Lower leg skin (tissue), 4 donors: ENCODE results near the gene ARID3B. TPM values are rescaled to one million over a fixed set of nuclear protein-coding genes. Genes with fewer than 3 reads are reported as not detected.

Source experiments
- DNase-seq, 2 donors: peaks; one replicate each; pipeline ENCODE4 v3.0.0-alpha.2; 2019; ENCODE audit warnings: low spot score in 2 of 2
- H3K4me3 ChIP-seq: fragments of 200-600 bp; sonication (generic); 2 replicates; pipeline ENCODE4 v1.5.1; 2017; ENCODE audit warnings: mild to moderate bottlenecking, low read depth; ENCODE audit not compliant: poor library complexity, severe bottlenecking
- POLR2A ChIP-seq, 2 donors: fragments of 450-650 bp; IDR thresholded peaks; one replicate each; pipeline ENCODE4 v1.6.1; 2016 to 2017; ENCODE audit warnings: antibody characterized with exemption in 2 of 2, mild to moderate bottlenecking in 1 of 2, moderate library complexity in 1 of 2
- WGBS, 2 donors: methylation state at CpG; one replicate each; pipeline ENCODE4 v1.1.5; 2018; 5-methylcytosine and 5-hydroxymethylcytosine counted together
- intact Hi-C: fragments of 100-400 bp; cut with DNase I; formaldehyde crosslinking; loops from one replicate; pipeline ENCODE4 v1.15.0; 2023; ENCODE audit warnings: low total_unique reads
- total RNA-seq, 4 donors: library from RNA; depleted of rRNA; stranded (reverse); fragments of >200 nt; gene quantifications; one replicate each; pipeline ENCODE4 v1.1.0, GENCODE V29; 2016
- TF ChIP-seq, protein P1 (sequence below), 3 donors: fragments of 450-650 bp; IDR thresholded peaks; one replicate each; pipeline ENCODE4 v1.5.1; 2016; ENCODE audit warnings: antibody characterized with exemption in 3 of 3, mild to moderate bottlenecking in 3 of 3, moderate library complexity in 2 of 3

The ARID3B gene
- total RNA-seq, 4 donors from 2014 or later, result 4.9 to 6.3 (median 6.1) TPM

DNA sequence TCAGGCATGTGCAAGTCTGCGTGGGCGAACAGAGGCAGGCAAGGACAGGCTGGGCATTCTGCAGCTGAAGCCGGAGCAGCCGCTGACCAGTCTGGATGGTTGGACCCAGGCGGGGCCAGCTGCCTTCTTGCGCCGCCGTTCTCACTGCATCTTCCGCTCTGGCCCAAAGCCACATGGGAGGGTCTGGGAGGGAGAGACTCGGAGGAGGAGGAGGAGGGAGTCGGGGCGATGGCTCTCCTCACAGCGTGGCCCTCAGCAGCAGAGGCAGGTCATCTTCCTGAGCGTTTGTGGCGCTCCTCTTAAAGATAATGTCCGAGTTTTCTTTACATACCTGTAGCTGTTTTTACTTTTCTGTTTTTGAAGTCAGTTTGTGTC is 80.5 kb downstream of the ARID3B start:
- WGBS, 2 donors, result 72 to 77% methylated on average over 8 to 16 of the region's 16 CpGs
- intact Hi-C loops, result no loop called here
- no peak for DNase-seq
- TF ChIP-seq, protein P1, sequence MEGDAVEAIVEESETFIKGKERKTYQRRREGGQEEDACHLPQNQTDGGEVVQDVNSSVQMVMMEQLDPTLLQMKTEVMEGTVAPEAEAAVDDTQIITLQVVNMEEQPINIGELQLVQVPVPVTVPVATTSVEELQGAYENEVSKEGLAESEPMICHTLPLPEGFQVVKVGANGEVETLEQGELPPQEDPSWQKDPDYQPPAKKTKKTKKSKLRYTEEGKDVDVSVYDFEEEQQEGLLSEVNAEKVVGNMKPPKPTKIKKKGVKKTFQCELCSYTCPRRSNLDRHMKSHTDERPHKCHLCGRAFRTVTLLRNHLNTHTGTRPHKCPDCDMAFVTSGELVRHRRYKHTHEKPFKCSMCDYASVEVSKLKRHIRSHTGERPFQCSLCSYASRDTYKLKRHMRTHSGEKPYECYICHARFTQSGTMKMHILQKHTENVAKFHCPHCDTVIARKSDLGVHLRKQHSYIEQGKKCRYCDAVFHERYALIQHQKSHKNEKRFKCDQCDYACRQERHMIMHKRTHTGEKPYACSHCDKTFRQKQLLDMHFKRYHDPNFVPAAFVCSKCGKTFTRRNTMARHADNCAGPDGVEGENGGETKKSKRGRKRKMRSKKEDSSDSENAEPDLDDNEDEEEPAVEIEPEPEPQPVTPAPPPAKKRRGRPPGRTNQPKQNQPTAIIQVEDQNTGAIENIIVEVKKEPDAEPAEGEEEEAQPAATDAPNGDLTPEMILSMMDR (IDR thresholded peaks at IDR 0.05), result no peak
- TF ChIP-seq POLR2A (IDR thresholded peaks at IDR 0.05), result no peak
- H3K4me3 ChIP-seq, result no peak overlapping the region

DNA sequence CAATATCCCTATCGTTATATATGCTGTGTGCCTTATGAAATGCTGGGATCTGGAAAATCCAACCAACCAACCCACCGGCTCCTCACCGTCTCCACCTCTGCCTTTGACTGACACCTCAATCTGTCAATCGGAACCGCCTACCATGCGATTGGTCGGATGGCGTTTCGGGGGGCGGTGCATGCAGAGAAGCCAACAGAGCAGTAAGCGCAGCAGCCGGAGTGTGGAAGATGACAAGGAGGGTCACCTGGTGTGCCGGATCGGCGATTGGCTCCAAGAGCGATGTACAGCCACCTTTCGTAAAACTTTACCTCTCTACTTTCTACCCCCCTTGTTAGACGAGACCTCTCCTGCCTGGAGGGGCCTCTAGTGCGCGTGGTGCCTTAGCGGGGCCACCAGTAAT is 80.9 kb downstream of the ARID3B start:
- whole genome bisulfite sequencing, 2 donors, result 88 to 90% methylated on average over 21 of the region's 21 CpGs
- DNase-seq, result no peak

DNA sequence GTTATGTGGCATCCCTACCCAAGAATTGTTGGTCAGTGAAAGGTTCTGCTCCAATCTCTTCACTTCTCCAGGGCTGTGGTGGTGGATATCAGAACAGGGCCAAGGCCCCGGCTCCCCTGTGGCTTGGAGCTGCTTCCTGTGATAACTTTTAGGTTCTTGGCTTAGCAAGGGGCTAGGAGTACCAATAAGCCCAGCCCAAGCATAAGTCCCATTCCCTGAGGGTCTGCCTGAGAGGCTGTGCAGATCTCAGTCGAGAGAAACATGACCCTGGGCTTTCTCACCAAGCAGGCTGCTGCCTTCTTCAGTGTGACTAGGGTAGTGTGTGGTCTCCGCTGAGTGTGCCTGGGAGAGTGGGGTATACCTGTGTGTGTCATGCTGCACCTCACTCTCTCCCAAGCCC is 81.7 kb downstream of the ARID3B start:
- intact Hi-C loops, result no loop called here
- no peak overlapping the region for H3K4me3 ChIP-seq
- no peak for DNase-seq
- WGBS, 2 donors, result 75 to 85% methylated on average over 2 to 3 of the region's 3 CpGs
- TF ChIP-seq, protein P1 (IDR thresholded peaks at IDR 0.05), result no peak
- no peak for TF ChIP-seq POLR2A (IDR thresholded peaks at IDR 0.05)

More for the DNA sequence above, 80.9 kb downstream of the ARID3B start:
- TF ChIP-seq POLR2A (IDR thresholded peaks at IDR 0.05), result no peak
- no peak overlapping the region for H3K4me3 ChIP-seq
- intact Hi-C loops, result no loop called here

DNA sequence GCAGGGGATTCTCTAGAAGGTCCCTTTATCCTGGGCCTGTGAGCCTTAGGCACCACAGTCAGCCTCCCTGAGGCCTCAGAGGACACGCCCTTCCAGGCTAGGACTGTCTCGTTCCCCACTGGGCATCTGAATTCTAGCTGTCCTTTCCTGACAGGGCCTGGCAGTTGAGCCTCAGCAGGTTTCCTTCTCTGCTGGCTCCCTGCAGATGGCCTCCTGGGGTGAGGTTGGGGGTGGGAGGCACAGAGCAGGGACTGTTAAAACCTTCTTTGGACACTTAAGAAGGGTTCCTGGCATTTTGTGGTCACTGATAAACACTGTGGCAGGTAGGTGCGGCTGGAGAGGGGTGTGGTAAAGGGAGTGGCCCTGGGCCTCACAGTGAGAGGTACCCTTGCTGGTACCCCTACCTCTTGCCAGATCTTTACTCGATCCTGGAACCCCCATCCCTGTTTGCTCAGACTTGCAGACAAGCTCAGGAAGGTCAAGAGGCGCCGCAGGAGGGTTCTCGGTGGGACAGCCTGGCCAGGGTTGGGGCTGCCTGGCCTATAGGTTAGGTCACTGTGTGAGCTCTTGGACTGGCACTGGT is 83.1 kb downstream of the ARID3B start:
- intact Hi-C loops, result no loop called here
- WGBS, 2 donors, result 77 to 81% methylated on average over 7 of the region's 7 CpGs
- no peak overlapping the region for H3K4me3 ChIP-seq
- no peak for DNase-seq
- TF ChIP-seq, protein P1 (IDR thresholded peaks at IDR 0.05), result no peak
- no peak for TF ChIP-seq POLR2A (IDR thresholded peaks at IDR 0.05)

DNA sequence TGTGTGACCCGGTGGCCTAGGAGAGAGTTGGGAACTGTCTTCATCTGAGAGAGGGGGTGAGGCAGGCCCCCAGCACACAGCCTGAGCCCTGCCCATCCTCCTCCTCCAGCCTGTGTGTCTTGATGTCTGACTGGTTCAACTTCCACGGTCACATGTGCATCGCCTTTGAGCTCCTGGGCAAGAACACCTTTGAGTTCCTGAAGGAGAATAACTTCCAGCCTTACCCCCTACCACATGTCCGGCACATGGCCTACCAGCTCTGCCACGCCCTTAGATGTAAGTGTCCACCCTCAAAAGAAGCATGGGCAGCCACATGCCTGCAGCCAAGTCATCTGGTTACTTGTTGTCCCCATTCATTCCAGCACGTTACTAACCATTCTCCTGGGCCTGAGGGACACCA is 84.7 kb downstream of the ARID3B start:
- DNase-seq, result no peak
- TF ChIP-seq, protein P1 (IDR thresholded peaks at IDR 0.05), result no peak
- no peak for TF ChIP-seq POLR2A (IDR thresholded peaks at IDR 0.05)
- whole genome bisulfite sequencing, 2 donors, result 74 to 85% methylated on average over 6 of the region's 6 CpGs
- no peak overlapping the region for H3K4me3 ChIP-seq
- intact Hi-C loops, result no loop called here

DNA sequence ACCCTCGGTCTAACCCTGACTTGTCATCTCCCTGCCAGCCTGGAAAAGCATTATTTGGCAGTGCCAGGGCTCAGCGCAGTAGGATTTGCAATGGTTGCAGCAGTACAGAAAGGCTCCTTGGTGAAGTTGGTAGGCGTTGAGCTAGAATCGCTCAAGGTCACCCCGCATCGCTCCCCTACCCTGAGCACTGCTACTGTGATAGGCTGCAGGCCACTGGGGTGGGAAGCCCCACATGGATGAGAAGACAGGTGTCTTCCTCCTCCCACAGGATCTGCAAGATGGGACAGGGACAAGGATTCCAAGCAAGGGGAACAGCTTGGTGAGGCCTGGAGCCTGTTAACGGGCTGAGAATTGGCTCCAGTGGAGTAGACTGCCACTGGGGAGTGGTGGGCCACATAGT is 85.3 kb downstream of the ARID3B start:
- intact Hi-C loops, result no loop called here

More for the DNA sequence above, 85.3 kb downstream of the ARID3B start:
- 93 to 94% methylated on average over 6 to 7 of the region's 7 CpGs for WGBS, 2 donors
- no peak overlapping the region for H3K4me3 ChIP-seq
- TF ChIP-seq POLR2A (IDR thresholded peaks at IDR 0.05), result no peak
- TF ChIP-seq, protein P1 (IDR thresholded peaks at IDR 0.05), result no peak
- no peak for DNase-seq
